DND-41 (cell line): ENCODE measurements around the gene PUSL1.

Experiments used
- CTCF ChIP-seq: IDR thresholded peaks from 2 replicates; pipeline ENCODE4 v1.5.1; 2012; ENCODE audit warnings: borderline replicate concordance, low read length, moderate library complexity, mild to moderate bottlenecking; ENCODE audit not compliant: poor library complexity, severe bottlenecking; ENCODE audit errors: extremely low read depth
- EZH2 ChIP-seq: IDR thresholded peaks from 3 replicates; pipeline ENCODE4 v1.6.1; 2012; ENCODE audit warnings: borderline replicate concordance, low read depth, mild to moderate bottlenecking, moderate library complexity, low read length, inconsistent platforms; ENCODE audit not compliant: severe bottlenecking

GRCh38 chr1:1292442-1292779 is 16.0 kb upstream of the PUSL1 start:
- TF ChIP-seq CTCF (no peak), EZH2 (no peak)
